Measurements from ENCODE around the gene CDH8.

CDH8 gene, protein sequence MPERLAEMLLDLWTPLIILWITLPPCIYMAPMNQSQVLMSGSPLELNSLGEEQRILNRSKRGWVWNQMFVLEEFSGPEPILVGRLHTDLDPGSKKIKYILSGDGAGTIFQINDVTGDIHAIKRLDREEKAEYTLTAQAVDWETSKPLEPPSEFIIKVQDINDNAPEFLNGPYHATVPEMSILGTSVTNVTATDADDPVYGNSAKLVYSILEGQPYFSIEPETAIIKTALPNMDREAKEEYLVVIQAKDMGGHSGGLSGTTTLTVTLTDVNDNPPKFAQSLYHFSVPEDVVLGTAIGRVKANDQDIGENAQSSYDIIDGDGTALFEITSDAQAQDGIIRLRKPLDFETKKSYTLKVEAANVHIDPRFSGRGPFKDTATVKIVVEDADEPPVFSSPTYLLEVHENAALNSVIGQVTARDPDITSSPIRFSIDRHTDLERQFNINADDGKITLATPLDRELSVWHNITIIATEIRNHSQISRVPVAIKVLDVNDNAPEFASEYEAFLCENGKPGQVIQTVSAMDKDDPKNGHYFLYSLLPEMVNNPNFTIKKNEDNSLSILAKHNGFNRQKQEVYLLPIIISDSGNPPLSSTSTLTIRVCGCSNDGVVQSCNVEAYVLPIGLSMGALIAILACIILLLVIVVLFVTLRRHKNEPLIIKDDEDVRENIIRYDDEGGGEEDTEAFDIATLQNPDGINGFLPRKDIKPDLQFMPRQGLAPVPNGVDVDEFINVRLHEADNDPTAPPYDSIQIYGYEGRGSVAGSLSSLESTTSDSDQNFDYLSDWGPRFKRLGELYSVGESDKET

DNA sequence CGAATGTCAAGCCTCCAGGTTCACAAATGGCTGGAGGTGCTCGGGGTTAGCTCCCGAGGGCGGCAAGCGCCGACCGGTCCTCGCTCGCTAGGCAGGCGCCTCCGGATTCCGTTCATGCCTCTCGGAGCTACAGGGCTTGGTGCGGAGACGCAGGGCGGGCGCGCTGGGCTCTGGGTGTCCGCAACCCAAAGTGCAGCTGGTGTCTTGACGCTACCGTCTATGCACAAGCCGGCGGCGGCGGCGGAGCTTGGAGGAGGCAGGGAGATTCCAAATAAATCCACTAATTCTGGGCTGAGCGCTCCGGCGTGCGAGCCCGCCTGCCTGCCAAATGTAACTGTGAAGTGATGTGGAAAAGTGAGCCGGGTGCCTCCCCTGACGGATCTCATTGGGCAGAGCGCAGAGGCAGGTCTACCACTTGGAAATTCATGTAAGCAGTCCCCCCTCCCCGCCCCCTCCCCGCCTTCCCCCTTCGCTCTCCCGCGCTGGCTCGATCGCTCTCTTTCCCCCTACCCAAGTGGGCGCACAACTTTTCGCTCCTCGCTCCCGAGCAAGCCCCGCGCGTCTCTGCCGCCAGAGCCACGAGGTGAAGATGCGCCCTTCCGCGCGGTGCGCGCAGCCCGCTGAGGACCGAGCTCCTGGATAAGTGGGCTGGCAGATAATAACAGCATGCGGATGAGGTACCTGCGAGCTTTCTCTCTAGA is at the start of gene CDH8:
Gene CDH8, minus strand, starts transcription at position 338 of the 701 bp plus-strand sequence. CDS start 15,035 bp downstream, outside the sequence.
- FAIRE-seq, result no peak

DNA sequence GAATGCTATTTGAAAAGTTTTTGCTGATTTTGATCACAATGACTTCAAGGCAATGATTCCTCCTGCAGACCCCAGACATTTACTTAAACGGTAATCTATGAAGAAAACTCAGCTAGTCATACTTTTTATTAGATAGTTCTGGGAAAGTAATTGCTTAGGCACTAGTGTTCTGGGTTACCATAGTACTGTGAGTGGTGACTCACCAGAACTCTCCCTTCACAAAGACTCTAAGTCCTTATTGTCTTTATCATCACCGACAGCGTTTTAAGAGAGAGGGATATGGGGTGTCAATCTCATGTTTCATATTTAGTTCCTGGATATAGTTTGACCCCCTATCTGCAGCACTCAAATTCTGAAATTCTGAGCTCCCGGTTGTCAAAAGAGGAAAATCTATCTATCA is 43.0 kb upstream of the CDH8 start:
- FAIRE-seq, result no peak

DNA sequence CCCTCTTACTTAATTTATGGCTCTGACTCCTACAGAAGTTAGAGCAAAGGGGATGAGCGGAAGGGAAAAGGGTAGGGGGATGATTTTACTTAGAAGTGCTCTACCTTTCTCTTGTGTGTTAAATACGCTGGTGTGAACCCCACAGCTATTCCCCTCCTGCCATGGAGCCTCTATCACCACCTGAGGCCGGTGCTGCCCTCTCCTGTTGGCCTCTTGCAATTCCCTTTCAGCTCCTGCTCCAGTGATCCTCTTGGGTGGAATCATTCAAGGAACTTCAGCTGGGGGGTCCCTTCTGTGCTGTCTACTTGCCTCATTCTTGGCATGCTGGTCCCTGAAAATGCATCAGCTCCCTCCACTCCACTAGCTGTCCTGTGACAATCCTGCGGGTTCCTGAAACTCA is 41.8 kb upstream of the CDH8 start:
- FAIRE-seq, result no peak

DNA sequence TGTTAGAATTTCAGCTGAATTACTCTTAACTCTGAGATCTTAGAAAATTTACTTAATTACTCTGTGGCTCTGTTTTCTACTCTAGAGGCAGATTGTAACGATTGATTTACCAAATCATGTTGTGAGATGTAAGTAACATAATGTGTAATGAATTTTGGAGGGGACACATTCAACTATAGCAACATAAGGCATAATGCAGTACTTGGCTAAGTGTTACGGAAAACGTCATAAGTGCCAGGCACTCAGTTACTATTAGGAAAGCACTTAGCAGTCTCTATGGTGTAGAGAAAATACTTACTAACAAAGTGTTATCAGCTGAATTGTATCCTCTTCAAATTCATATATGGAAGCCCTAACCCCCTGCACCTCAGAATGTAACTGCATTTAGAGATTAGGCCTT is 40.6 kb upstream of the CDH8 start:
- FAIRE-seq, result no peak

DNA sequence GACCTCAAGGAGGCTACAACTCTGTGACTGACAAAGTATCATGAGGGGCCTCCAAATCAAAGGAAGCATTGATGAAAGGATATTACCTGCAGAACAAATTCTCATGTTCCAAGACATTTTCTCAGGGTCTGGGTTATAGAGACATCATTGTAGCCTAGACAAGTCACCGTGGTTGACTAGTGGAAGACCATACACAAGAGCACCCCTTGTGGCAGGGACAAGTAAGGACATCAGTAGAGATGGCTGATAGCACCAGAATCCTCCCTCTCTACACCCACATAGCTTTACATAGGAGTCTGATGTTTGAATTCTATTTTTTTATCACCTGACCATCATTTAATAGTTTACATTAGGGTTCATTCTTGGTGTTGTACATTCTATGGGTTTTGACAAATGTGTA is 32.5 kb upstream of the CDH8 start:
- FAIRE-seq, result no peak

DNA sequence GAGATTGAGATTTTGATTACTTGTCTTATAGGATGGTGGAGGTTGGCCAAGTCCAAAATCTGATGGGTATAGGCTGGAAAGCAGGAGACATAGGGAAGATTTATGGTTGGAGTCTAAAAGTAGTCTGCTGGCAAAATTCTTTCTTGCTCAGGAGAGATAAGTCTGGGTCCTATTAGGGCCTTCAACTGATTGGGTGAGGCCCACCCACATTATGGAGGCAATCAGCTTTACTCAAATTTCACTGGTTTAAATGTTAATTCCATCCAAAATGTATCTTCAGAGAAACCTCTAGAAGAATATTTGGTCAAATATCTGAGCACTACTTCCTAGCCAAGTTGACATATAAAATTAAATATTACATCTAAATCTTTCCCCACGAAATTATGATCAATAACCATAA is 31.7 kb upstream of the CDH8 start:
- no peak for FAIRE-seq

DNA sequence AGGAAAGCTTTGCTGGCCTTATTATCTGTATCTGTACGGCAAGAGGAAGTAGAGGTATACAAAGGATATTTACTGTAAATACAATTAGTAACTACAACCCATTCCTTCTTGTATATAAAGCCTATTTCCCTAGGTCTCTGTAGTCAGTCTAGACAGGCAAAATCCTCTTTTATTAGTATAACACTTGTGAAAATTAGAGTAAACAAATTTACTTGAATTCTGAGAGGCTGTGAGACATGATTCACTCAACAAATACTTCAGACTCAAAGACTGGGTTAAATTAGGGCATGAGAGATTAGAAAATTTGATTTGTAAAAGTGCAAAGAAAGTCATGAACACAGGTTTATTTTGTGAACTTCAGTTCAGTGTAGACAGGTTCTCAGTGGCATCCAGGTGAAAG is 30.9 kb upstream of the CDH8 start:
- FAIRE-seq, result no peak

DNA sequence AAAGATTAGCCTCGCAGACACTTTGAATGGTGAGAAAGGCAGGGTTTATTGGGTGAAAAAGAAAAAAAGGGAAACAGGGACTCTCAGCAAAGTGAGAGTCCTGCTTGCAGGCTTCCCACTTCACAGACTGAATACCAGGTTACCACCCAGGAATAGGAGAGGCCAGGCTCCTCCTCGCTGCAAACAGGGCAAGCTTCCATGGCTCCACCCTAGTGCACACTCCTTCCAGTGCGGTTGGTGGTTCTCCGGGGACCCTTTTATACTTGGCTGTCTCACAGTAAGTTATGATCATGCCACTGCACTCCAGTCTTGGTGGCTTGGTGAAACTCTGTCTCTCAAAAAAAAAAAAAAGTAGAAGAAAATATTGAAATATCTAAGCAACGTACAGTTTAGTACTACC is 30.5 kb upstream of the CDH8 start:
- no peak for FAIRE-seq

DNA sequence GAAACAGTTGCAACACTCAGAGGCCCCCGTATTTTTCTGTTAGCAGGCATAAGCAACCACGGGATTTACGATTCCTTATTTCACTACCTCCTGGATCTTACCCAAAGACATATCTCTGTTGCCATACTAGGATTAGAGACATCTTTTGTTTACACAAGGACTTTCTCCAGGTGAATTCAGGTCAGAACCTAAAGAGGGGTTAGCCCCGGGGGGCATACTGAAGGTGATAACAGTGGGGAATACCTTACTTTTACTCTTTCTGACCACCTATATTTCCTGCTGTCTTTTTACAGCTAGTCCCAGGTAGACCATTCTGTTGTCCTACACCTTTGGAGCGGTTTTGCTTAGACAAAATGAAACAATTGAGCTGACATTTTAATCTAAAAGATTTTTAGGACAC is 27.9 kb upstream of the CDH8 start:
- no peak for FAIRE-seq

DNA sequence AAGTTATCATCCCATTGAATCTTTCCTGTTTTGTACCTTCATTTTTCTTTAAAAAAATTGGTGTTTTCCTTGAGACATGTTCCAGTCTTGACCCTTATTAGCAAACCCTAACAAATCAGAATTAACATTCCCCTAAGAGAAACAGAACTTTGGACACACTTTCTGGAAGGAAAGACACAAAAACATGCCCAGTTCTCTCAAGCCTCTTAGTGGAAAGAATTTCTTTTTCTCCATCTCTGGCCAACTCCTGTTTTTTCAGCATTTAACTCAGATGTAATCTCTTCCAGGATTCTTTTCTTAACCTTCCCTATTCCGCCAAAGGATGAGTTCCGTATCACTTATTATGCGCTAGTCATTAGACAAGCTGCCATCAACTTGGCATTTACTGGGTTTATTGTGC is 23.9 kb upstream of the CDH8 start:
- no peak for FAIRE-seq

DNA sequence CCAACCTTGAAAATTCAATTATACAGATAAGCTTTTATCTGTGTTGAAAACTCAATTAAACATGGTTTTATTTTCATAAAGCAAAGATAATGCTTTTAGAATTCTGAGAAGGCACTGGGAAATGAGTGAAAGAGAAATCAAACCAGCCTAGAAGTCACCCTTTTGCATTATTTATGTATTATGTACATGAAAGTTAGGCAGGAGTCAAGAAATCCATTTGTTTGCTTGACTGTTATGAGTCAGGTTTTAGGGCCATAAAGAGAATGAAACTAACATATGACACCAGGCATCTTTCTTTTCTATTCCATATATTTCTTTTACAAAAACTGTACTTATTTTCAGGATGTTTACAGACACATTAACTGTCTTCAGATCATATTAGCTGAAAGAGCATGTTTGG is 23.3 kb upstream of the CDH8 start:
- no peak for FAIRE-seq

DNA sequence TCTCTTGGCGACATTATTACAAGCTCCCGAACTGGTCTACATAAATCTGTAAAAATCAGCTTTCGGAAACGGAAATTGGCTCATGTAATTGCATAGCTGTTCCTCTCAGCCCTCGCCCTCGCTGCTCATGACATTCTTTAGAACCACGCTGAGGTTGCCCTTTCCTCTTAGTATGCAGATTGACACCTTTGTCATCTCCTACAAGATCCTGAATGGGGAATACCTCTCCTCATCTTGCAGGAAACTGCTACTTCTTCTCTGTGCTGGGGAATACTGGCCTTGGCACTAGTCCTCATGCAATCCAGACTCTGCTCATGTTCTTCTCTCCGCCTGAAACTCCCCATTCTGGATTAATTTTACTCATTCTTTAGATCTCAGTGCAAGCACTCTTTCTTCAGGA is 22.2 kb upstream of the CDH8 start:
- no peak for FAIRE-seq

DNA sequence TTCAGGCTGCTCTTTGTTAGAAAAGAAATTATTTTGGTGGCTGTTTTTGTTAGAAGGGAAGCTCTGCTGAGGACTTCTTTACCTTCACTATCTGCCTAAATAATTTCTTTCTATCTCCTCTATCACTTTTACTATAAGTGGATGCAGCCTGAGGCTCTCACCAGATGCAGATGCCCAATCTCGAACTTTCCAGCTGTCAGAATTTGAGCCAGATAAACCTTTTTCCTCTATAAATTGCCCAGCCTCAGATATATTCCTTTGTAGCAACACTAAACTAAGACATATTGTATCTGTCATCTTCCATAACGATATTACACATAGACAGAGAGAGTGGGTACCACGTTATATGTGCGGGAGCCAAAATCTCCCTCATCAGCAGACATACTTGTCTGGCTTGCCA is 15.7 kb upstream of the CDH8 start:
- FAIRE-seq, result no peak

DNA sequence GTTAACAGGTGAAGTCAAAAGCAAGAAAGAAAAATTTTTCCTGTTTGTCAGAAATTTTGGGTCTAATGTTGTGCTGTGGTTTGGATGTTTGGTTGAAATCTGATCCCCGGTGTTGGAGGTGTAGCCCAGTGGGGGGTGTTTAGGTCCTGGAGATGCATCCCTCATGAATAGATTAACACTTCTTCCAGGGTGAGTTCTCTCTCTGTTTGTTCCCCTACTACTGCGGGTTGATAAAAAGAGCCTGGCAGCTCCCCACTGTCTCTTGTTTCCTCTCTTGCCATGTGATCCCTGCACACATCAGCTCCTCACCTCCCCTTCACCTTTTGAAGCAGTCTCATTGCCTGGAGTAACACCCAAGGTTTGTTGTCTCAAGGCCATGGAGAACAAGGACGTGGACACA is 14.6 kb upstream of the CDH8 start:
- no peak for FAIRE-seq

DNA sequence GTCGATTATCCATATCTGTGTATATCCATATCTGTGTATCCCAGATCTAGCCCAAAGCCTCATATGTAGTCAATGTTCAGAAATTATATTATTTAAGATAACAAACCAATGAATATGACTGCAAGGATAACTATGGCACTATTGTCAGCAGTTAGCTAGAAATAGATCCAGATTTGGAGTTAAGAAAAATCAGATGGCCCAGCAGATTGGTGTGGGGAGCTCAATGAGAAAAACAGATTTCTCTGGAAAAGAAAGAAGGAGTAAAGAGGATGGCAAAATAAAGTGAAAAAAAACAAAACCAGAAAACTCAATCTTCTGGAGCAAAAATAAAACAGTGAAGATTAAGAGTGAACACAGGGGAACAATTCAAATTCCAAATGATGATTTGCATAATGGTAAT is 10.6 kb upstream of the CDH8 start:
- FAIRE-seq, result no peak

DNA sequence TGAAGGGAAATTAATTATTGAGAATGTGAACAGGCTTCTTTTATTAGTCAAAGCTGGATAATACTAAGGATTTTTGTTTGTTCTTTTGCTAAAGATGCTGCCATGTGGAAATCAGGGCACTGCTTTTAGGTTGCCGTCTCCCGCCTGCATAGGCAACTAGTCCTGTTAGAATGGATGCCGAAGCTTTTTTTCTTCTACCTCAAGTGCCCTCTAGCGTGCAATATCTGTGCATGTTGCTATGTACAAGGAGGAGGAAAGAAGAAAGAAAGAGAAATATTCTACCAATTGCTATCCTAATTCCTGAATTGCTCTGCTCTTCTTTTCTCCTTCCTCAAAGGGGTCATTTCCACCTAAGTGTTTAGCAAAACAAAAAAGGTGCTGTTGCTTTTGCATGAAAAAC is 5.2 kb upstream of the CDH8 start:
- no peak for FAIRE-seq

DNA sequence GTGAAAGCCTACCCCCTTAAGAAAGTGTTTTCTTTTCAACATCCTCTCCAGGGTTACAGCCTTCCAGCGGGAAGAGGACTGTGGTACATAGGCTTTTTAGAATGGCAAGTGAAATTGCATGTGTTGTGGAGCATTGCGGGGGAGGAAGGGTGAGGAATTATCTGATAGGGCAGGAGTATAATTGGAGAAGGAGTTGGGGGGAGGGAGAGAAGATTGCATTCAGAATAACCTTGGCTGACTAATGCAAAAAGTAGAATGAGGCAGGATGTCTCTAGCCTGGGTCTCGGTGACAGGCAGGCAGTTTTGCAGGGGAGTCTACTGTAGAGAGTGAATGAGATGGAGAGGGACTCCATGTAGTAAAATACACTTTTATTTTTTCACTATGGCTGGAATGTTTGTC is 2.4 kb upstream of the CDH8 start:
- FAIRE-seq, result no peak

DNA sequence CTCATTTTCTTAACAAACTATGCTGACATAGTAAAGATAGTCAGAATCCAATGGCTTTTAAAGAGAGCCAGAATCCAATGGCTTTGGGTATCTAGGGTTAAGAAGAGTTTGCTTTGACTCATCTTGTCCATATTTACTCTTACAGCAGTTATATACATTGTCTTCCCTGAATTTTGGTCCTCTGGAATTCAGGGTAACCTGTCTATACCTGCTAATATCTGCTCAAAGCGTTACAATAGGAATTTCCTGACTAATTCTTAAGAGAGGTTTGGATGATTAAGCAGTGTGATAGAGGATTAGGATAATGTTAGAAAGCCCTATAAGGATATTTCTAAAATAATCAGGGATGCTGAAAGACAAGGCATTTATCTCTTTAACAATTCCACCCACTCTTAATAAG is 2.0 kb upstream of the CDH8 start:
- no peak for FAIRE-seq

DNA sequence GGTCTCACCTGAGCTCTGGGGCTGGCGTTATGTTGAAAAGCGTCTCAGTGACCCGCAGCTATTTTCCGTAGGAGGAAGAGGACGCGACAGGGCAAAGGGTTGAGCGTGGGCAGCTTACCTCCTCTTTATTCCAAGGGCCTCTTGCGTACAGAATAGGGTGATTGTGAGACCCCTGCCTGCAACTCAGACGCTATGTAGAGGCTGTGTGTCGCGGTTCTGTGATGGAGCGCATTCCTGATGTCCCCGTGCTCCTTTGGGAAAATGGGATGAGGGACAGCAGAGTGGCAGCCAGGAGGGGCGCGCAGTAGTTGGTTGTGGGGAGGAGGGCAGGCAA is 531 bp upstream of the CDH8 start:
- FAIRE-seq, result no peak

DNA sequence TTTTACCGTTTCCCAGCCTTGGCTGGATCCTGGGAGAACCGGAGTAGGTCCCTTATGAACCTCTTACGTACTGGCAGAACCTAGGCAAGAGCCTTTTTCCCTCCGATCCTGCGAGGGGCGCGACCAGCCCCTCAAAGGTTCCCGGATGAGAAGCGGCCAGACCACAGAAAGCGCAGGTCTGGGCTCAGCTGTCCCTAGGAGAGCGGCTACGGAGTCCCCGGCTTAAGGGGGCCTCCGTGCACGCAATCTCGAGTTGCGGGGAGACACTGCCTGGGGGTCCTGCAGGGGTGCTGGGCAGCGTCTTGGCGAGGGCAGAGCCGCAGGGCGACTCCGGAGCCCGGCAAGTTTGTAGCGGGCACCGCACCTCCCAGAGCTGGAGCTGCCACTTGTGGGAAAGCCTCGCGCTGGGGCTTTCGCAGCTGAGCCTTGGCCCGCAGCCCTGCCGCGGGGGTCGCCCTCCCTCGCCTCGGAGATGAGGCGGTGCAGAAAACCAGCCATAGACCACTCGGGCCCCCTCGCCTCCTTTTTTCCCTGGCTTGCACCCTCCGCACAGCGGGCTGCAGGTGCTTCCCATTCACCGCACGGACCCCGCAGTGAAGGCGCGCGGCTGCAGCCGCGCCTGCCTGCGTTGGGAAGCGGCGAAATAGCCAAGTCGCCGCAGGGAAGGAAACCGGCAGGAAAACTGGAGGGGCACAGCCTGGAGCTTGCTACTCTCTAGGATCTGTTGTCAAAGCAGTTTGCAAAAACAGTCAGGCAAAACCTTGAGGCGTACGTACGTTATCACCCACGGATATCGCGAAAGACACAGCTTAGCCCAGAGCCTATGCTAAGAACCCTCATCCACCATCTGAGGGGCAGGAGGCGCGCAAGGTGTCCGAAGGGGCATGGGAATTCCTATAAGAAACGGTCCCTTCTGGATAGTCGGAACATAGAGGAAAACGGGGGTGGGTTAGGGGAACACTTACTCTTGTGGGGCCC is 834 bp downstream of the CDH8 start:
- FAIRE-seq, result no peak

DNA sequence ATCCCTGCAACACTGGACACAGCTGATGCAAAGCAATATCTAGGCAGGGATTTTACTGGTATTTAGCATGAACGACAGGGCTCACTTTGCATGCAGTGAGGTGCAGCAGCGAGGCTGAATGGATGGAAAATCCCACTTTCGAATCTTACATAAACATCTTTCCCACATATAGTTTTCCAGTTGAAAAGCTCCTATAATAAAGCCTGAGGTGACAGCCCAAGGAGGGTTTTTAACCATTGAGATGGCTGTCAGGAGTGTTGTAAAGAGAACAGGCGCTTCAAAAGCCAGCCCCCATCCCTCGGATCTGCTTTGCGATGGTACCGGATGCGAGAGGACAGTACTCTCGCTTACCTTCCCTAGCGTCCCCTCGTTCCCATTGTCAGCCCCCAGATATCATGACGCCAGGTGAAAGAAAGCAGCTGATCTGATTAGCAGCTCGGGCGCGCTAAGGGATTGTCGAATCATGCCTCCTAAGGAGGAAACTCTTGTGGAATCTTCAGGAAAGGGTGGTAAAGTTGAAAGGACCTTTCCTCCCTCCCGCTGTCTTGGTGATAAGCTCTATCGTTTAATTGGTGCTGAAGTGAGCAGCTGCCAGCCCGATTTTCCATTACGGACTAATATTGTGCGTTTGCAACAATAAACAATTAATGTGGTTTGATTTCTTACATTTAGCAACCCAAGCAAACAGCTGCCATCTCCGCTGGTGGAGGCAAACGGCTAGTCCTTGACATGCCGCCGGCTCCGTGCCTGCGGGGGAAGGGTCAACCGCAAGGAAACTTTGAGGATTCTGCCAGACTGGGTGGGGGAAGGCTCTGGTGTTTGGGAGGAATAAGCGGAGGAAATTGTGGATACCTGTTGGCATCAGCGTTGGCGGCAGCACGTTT is 1.8 kb downstream of the CDH8 start:
- no peak for FAIRE-seq

DNA sequence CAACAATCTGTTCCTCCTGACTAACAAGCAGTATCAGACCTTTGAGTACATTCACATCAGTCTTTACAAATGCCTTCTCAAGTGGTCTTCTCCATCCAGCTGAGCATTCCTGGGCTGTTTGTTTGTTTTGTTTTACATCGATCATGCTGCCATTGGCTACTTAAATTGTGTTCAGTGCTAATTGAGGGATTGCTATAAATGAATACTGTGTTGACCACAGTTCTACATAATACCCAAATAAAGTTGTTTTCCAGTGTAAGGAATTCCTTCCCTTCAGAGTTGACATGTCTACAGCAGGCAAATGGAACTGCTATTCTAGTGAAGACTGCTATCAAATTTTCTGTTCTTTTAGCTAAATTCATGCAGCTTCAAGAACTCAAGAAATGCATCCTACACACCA is 3.2 kb downstream of the CDH8 start:
- FAIRE-seq, result no peak
